ENCODE data around the gene TAC4.

DNA sequence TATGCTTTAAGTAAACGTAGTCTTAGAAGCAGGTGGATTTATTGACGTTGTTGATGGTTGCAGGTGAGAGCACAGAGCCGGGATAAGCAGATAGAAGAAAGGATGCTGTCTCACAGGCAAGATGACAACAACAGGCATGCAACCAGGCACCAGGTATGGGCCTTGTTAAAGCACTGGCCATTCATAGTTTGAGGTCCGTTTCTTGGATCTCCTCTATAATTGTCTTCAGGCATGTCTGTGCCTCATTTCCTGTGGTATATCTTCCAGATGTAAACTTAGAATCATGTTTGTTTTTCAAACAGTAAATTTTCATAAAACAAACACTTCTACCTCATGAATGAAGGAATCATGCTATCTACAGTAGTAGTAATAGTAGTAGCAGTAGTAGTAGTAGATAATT, 38.8 kb downstream of the TAC4 start:
- TF ChIP-seq, protein P1, sequence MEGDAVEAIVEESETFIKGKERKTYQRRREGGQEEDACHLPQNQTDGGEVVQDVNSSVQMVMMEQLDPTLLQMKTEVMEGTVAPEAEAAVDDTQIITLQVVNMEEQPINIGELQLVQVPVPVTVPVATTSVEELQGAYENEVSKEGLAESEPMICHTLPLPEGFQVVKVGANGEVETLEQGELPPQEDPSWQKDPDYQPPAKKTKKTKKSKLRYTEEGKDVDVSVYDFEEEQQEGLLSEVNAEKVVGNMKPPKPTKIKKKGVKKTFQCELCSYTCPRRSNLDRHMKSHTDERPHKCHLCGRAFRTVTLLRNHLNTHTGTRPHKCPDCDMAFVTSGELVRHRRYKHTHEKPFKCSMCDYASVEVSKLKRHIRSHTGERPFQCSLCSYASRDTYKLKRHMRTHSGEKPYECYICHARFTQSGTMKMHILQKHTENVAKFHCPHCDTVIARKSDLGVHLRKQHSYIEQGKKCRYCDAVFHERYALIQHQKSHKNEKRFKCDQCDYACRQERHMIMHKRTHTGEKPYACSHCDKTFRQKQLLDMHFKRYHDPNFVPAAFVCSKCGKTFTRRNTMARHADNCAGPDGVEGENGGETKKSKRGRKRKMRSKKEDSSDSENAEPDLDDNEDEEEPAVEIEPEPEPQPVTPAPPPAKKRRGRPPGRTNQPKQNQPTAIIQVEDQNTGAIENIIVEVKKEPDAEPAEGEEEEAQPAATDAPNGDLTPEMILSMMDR (conservative IDR thresholded peaks at IDR 0.05; ENCODE audit: low read depth, low read length): no peak
- TF ChIP-seq EZH2 (IDR thresholded peaks at IDR 0.05; ENCODE audit: borderline replicate concordance, low read depth, low read length, poor library complexity, severe bottlenecking): no peak

All from A673 (cell line).